IMR-90 (cell line): ENCODE data around the gene HLA-DQA1.

ENCODE experiments used
- CEBPB ChIP-seq: IDR thresholded peaks from 2 replicates; pipeline ENCODE4 v1.6.1; 2012; ENCODE audit warnings: low read depth, low read length, improper control_type of control experiment
- CHD1 ChIP-seq: IDR thresholded peaks from 2 replicates; pipeline ENCODE4 v1.6.1; 2012; ENCODE audit warnings: low read depth, low read length, improper control_type of control experiment
- FOS ChIP-seq: fragments of 150-350 bp; IDR thresholded peaks from 2 replicates; pipeline ENCODE4 v1.6.1; 2016; ENCODE audit warnings: low read depth, low read length
- MXI1 ChIP-seq: IDR thresholded peaks from 2 replicates; pipeline ENCODE4 v1.6.1; 2012; ENCODE audit warnings: low read depth, mild to moderate bottlenecking, low read length, moderate library complexity, borderline replicate concordance
- POLR2A ChIP-seq: IDR thresholded peaks from 2 replicates; pipeline ENCODE4 v1.6.1; 2012; ENCODE audit warnings: mild to moderate bottlenecking, low read depth, low read length
- RAD21 ChIP-seq: IDR thresholded peaks from 2 replicates; pipeline ENCODE4 v1.6.1; 2012; ENCODE audit warnings: low read length, improper control_type of control experiment
- RFX5 ChIP-seq: IDR thresholded peaks from 2 replicates; pipeline ENCODE4 v1.8.0; 2012; ENCODE audit warnings: low read depth, mild to moderate bottlenecking, low read length, moderate library complexity
- SMC3 ChIP-seq: fragments of 150-350 bp; IDR thresholded peaks from 2 replicates; pipeline ENCODE4 v1.6.1; 2016; ENCODE audit warnings: low read depth, mild to moderate bottlenecking, antibody characterized with exemption, low read length, moderate library complexity
- TF ChIP-seq, protein P1 (sequence below): conservative IDR thresholded peaks from 2 replicates; pipeline ENCODE4 v1.5.1; 2012; ENCODE audit warnings: mild to moderate bottlenecking, low read depth, low read length, improper control_type of control experiment
- TF ChIP-seq, protein P2 (sequence below): fragments of 150-350 bp; IDR thresholded peaks from 2 replicates; pipeline ENCODE4 v1.6.1; 2016; ENCODE audit warnings: low read depth, mild to moderate bottlenecking, low read length, moderate library complexity, borderline replicate concordance
- TF ChIP-seq, protein P3 (sequence below): fragments of 150-350 bp; IDR thresholded peaks from 2 replicates; pipeline ENCODE4 v1.6.1; 2017; ENCODE audit warnings: mild to moderate bottlenecking, antibody characterized with exemption, low read length, low read depth

DNA sequence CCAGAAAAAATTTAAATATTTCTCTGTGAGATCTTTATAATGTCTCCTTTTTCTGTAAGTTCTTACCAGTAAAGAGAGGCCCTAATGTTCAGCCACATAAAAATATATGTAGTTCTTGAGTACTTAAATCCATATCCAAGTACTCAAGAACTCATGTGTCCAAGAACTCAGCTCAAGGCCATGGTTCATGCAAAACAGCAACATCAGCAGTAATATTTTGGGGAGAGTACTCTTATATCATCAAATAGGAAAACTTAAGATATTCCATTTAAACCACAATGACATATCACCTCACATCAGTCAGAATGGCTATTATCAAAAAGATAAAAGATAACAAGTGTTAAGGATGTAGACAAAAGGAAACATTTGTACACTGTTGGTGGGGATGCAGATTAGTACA, 32.7 kb downstream of the HLA-DQA1 start:
- no peak for TF ChIP-seq POLR2A
- TF ChIP-seq, protein P1, sequence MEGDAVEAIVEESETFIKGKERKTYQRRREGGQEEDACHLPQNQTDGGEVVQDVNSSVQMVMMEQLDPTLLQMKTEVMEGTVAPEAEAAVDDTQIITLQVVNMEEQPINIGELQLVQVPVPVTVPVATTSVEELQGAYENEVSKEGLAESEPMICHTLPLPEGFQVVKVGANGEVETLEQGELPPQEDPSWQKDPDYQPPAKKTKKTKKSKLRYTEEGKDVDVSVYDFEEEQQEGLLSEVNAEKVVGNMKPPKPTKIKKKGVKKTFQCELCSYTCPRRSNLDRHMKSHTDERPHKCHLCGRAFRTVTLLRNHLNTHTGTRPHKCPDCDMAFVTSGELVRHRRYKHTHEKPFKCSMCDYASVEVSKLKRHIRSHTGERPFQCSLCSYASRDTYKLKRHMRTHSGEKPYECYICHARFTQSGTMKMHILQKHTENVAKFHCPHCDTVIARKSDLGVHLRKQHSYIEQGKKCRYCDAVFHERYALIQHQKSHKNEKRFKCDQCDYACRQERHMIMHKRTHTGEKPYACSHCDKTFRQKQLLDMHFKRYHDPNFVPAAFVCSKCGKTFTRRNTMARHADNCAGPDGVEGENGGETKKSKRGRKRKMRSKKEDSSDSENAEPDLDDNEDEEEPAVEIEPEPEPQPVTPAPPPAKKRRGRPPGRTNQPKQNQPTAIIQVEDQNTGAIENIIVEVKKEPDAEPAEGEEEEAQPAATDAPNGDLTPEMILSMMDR = no peak
- no peak for TF ChIP-seq SMC3
- TF ChIP-seq, protein P2, sequence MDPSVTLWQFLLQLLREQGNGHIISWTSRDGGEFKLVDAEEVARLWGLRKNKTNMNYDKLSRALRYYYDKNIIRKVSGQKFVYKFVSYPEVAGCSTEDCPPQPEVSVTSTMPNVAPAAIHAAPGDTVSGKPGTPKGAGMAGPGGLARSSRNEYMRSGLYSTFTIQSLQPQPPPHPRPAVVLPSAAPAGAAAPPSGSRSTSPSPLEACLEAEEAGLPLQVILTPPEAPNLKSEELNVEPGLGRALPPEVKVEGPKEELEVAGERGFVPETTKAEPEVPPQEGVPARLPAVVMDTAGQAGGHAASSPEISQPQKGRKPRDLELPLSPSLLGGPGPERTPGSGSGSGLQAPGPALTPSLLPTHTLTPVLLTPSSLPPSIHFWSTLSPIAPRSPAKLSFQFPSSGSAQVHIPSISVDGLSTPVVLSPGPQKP = no peak
- no peak for TF ChIP-seq FOS
- TF ChIP-seq, protein P3, sequence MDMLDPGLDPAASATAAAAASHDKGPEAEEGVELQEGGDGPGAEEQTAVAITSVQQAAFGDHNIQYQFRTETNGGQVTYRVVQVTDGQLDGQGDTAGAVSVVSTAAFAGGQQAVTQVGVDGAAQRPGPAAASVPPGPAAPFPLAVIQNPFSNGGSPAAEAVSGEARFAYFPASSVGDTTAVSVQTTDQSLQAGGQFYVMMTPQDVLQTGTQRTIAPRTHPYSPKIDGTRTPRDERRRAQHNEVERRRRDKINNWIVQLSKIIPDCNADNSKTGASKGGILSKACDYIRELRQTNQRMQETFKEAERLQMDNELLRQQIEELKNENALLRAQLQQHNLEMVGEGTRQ = no peak
- TF ChIP-seq CHD1 = no peak
- TF ChIP-seq RAD21 = no peak
- TF ChIP-seq RFX5 = no peak
- no peak for TF ChIP-seq CEBPB
- no peak for TF ChIP-seq MXI1
